K562 (cell line): ENCODE measurements around the gene PLXNA2. TPM values are rescaled to one million over a fixed set of nuclear protein-coding genes. Genes with fewer than 3 reads are reported as not detected.

ENCODE experiments used
- CUX1 ChIP-seq: fragments of 200-800 bp; sonication (Bioruptor generic); IDR thresholded peaks from 2 replicates; pipeline ENCODE4 v1.6.1; 2016; ENCODE audit warnings: missing genetic modification characterization, missing compliant biosample characterization
- GABPB2 ChIP-seq: fragments of 250-450 bp; sonication (Bioruptor Pico); conservative IDR thresholded peaks from 2 replicates; pipeline ENCODE4 v1.5.1; 2021; ENCODE audit warnings: mild to moderate bottlenecking
- MEIS2 ChIP-seq: fragments of 450-650 bp; IDR thresholded peaks from 2 replicates; pipeline ENCODE4 v1.6.1; 2014; ENCODE audit warnings: mild to moderate bottlenecking; ENCODE audit not compliant: partially characterized antibody
- POLR2AphosphoS5 ChIP-seq: IDR thresholded peaks from 2 replicates; pipeline ENCODE4 v1.6.1; 2011; ENCODE audit warnings: mild to moderate bottlenecking, low read depth, low read length, moderate library complexity; ENCODE audit not compliant: control insufficient read depth, insufficient read depth
- PRDM10 ChIP-seq: fragments of 450-650 bp; IDR thresholded peaks from 2 replicates; pipeline ENCODE4 v1.6.1; 2018; ENCODE audit not compliant: partially characterized antibody
- ZBTB8A ChIP-seq: fragments of 450-650 bp; IDR thresholded peaks from 2 replicates; pipeline ENCODE4 v1.6.1; 2018; ENCODE audit warnings: mild to moderate bottlenecking, moderate library complexity; ENCODE audit not compliant: partially characterized antibody
- polyA plus RNA-seq, 8 experiments: library from polyadenylated mRNA; depleted of rRNA in 4 of 8; stranded (reverse) in 5 of 8; unstranded in 3 of 8; fragments of >200 nt; fragmentation: Nextera tagmentation in 2 of 8; fragmentation: Illumina TruSeq in 1 of 8; extraction: Ambion mirVana in 2 of 8; extraction: Trizol in 1 of 8; gene quantifications; 2 replicates each; pipeline versions ENCODE4 v1.2.1 to v1.2.3, GENCODE V29; 2011 to 2014; ENCODE audit warnings: inconsistent platforms in 1 of 8, missing spikeins in 1 of 8
- total RNA-seq, 7 experiments: library from RNA; depleted of rRNA in 6 of 7; stranded (reverse); fragments of >200 nt in 6 of 7; fragmentation: Illumina TruSeq in 2 of 7; extraction: Trizol in 2 of 7; gene quantifications; 2 replicates each; pipeline versions ENCODE4 v1.2.1 to v1.2.3, GENCODE V29; 2011 to 2021; ENCODE audit warnings: low replicate concordance in 1 of 7

The PLXNA2 gene
- total and polyA plus RNA-seq, 9 of the 15 experiments (the other 6 are each of a cell fraction or from before 2014, with no cell fraction given), result 0.01 to 1.3 (median 0.32) TPM

- no peak for TF ChIP-seq POLR2AphosphoS5
- no peak for TF ChIP-seq PRDM10
- TF ChIP-seq ZBTB8A, result no peak
- no peak for TF ChIP-seq MEIS2
- no peak for TF ChIP-seq CUX1 (CRISPR knock-in tag)
- TF ChIP-seq GABPB2 (CRISPR knock-in tag), result no peak
Measured at GRCh38 chr1:208234721-208235120, 9.5 kb downstream of the PLXNA2 start (continued).
